PC-9 (cell line): ENCODE measurements around the gene FAM170A. TPM values are rescaled to one million over a fixed set of nuclear protein-coding genes. Genes with fewer than 3 reads are reported as not detected.

ENCODE experiments used
- BruUV-seq: library from RNA; stranded (reverse); fragments of 400-500 nt; replicated peaks from 2 replicates; lab custom pipeline; 2021; lab: Mats Ljungman, UMichigan
- CTCF ChIA-PET: fragments of 300-600 bp; sonication (Branson Sonifier 250); formaldehyde crosslinking; loops from one replicate; lab custom pipeline; 2022; ENCODE audit warnings: antibody characterized with exemption; lab: Charles Lee
- POLR2A ChIA-PET: fragments of 300-600 bp; sonication (Branson Sonifier 250); formaldehyde crosslinking; loops from one replicate; lab custom pipeline; 2022; ENCODE audit warnings: antibody characterized with exemption; ENCODE audit not compliant: unreplicated experiment; lab: Charles Lee
- DNase-seq, 2 experiments: peaks; one replicate each; pipeline versions ENCODE4 v3.0.0 to v3.0.0-alpha.2; 2015 to 2022; ENCODE audit warnings: mixed read lengths in 1 of 2
- H2AFZ ChIP-seq: fragments of 200-600 bp; sonication (generic); 2 replicates; pipeline ENCODE4 v1.8.1; 2017; ENCODE audit warnings: antibody characterized with exemption
- H3F3A ChIP-seq: fragments of 200-600 bp; sonication (generic); 2 replicates; pipeline ENCODE4 v1.8.1; 2017; ENCODE audit warnings: antibody characterized with exemption, mild to moderate bottlenecking, low read depth; ENCODE audit not compliant: insufficient read depth
- H3K27ac ChIP-seq: fragments of 200-600 bp; sonication (generic); 2 replicates; pipeline ENCODE4 v1.6.1; 2016; ENCODE audit warnings: mixed run types
- H3K27me3 ChIP-seq: fragments of 200-600 bp; sonication (generic); 2 replicates; pipeline ENCODE4 v1.6.1; 2016; ENCODE audit warnings: low read depth, mixed run types; ENCODE audit not compliant: insufficient read depth
- H3K36me3 ChIP-seq: fragments of 200-600 bp; sonication (generic); 2 replicates; pipeline ENCODE4 v1.6.1; 2016; ENCODE audit warnings: low read depth, mixed run types
- H3K4me1 ChIP-seq: fragments of 200-600 bp; sonication (generic); replicated peaks from 2 replicates; pipeline ENCODE4 v1.6.1; 2016; ENCODE audit warnings: mixed run types; ENCODE audit not compliant: insufficient read depth
- H3K4me2 ChIP-seq: fragments of 200-600 bp; sonication (generic); 2 replicates; pipeline ENCODE4 v1.6.1; 2017; ENCODE audit warnings: mixed run types
- H3K4me3 ChIP-seq: fragments of 200-600 bp; sonication (generic); 2 replicates; pipeline ENCODE4 v1.6.1; 2016; ENCODE audit warnings: mixed run types
- H3K79me2 ChIP-seq: fragments of 200-600 bp; sonication (generic); 2 replicates; pipeline ENCODE4 v1.6.1; 2017; ENCODE audit warnings: low read depth, mixed run types
- H3K9me2 ChIP-seq: fragments of 200-600 bp; sonication (generic); 2 replicates; pipeline ENCODE4 v1.8.1; 2017; ENCODE audit warnings: mild to moderate bottlenecking; ENCODE audit not compliant: insufficient read depth
- H3K9me3 ChIP-seq: fragments of 200-600 bp; sonication (generic); 2 replicates; pipeline ENCODE4 v1.8.1; 2016; ENCODE audit warnings: low read depth; ENCODE audit not compliant: insufficient read depth
- H4K20me1 ChIP-seq: fragments of 200-600 bp; sonication (generic); 2 replicates; pipeline ENCODE4 v1.8.1; 2017; ENCODE audit not compliant: insufficient read depth
- EZH2 ChIP-seq: fragments of 200-600 bp; sonication (generic); IDR thresholded peaks from 2 replicates; pipeline ENCODE4 v1.8.0; 2017; ENCODE audit warnings: antibody characterized with exemption, low read depth
- intact Hi-C: fragments of 100-400 bp; cut with micrococcal nuclease; formaldehyde crosslinking; loops from one replicate; pipeline ENCODE4 v1.10.0; 2022; ENCODE audit not compliant: unreplicated experiment
- total RNA-seq: library from RNA; stranded (reverse); gene quantifications from 2 replicates; pipeline ENCODE4 v1.2.3, GENCODE V29; 2021
- TF ChIP-seq, protein P1 (sequence below): fragments of 200-600 bp; sonication (generic); conservative IDR thresholded peaks from 2 replicates; pipeline ENCODE4 v1.6.1; 2017; ENCODE audit warnings: mixed run types, antibody characterized with exemption, mild to moderate bottlenecking, moderate library complexity

Gene FAM170A
- total RNA-seq, 1 experiment from 2014 or later, result not detected

DNA sequence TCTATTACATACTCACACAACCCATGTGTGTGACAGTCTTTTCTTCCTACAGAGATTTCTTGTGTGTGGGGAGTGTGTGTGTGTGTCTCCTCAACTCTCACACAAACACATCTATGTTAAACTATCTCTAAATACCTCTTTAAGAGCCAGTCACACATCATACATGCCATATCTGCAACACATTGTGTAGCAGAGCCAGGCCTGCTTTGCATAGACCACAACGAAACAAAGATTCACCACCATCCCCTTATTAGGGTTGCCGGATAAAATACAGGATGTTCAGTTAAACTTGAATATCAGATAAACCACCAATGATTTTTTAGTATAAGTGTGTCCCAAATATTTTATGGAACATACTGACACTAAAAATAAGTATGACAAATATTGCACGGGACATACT is 2.3 kb downstream of the FAM170A start:
- ChIA-PET CTCF (no interaction called here), POLR2A (interaction anchor here (0.5 kb wide), 1 partner anchor 734 kb away, joined by 4 read pairs; no protein-coding TSS in a partner anchor)
- Histone ChIP-seq H3K27ac (no peak overlapping the region), H3K9me2 (no peaks in the 10 kb centered on the region), H3K27me3 (no peaks in the 10 kb centered on the region), H3K4me2 (no peak overlapping the region), H2AFZ (no peak overlapping the region), H3K9me3 (no peaks in the 10 kb centered on the region), H3K36me3 (no peaks in the 10 kb centered on the region), H3F3A (no peaks in the 10 kb centered on the region), H4K20me1 (no peaks in the 10 kb centered on the region), H3K79me2 (no peaks in the 10 kb centered on the region), H3K4me1 (no peaks in the 10 kb centered on the region), H3K4me3 (no peak overlapping the region)
- no peak for TF ChIP-seq EZH2
- TF ChIP-seq, protein P1, sequence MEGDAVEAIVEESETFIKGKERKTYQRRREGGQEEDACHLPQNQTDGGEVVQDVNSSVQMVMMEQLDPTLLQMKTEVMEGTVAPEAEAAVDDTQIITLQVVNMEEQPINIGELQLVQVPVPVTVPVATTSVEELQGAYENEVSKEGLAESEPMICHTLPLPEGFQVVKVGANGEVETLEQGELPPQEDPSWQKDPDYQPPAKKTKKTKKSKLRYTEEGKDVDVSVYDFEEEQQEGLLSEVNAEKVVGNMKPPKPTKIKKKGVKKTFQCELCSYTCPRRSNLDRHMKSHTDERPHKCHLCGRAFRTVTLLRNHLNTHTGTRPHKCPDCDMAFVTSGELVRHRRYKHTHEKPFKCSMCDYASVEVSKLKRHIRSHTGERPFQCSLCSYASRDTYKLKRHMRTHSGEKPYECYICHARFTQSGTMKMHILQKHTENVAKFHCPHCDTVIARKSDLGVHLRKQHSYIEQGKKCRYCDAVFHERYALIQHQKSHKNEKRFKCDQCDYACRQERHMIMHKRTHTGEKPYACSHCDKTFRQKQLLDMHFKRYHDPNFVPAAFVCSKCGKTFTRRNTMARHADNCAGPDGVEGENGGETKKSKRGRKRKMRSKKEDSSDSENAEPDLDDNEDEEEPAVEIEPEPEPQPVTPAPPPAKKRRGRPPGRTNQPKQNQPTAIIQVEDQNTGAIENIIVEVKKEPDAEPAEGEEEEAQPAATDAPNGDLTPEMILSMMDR, result no peak
- no TSS peak for BruUV-seq
- intact Hi-C loops, result no loop called here
- no peak for DNase-seq

DNA sequence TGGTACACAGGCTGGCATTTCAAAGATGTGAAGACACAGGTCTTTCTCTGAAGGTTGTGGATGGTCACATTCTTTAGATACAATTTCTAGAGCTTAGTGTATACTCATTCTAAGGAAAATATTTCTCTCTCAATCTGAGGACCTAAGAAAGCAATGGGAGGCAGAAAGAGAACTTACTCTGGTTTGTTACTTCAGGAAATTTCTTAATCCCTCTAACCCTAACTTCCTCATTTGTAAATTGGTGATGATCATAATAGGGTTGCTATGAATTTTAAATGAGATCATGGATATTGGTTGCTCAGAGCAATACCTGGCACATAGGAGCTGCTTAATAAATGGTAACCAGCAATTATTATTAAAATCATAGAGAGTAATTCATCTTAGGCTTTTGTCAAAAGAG is 22.1 kb downstream of the FAM170A start:
- no peak overlapping the region for H3K27ac ChIP-seq
- no peak overlapping the region for H3K4me2 ChIP-seq
- no peaks in the 10 kb centered on the region for H3K9me2 ChIP-seq
- TF ChIP-seq, protein P1, result no peak
- TF ChIP-seq EZH2, result no peak
- no peaks in the 10 kb centered on the region for H3K79me2 ChIP-seq
- DNase-seq, result no peak
- POLR2A ChIA-PET, result no interaction called here
- H2AFZ ChIP-seq, result no peak overlapping the region
- CTCF ChIA-PET, result no interaction called here
- no peaks in the 10 kb centered on the region for H4K20me1 ChIP-seq
- no peaks in the 10 kb centered on the region for H3K36me3 ChIP-seq
- no peaks in the 10 kb centered on the region for H3K9me3 ChIP-seq
- no peaks in the 10 kb centered on the region for H3K4me1 ChIP-seq
- H3K4me3 ChIP-seq, result no peak overlapping the region
- no peaks in the 10 kb centered on the region for H3F3A ChIP-seq
- no peaks in the 10 kb centered on the region for H3K27me3 ChIP-seq
- BruUV-seq, result no TSS peak
- intact Hi-C loops, result no loop called here

- Histone ChIP-seq H3K27ac (no peak overlapping the region), H3K4me1 (no peaks in the 10 kb centered on the region), H3K79me2 (no peaks in the 10 kb centered on the region), H3K9me3 (no peaks in the 10 kb centered on the region), H3K36me3 (no peaks in the 10 kb centered on the region), H3F3A (no peaks in the 10 kb centered on the region), H3K9me2 (no peaks in the 10 kb centered on the region), H3K4me2 (no peak overlapping the region), H4K20me1 (no peaks in the 10 kb centered on the region), H2AFZ (no peak overlapping the region), H3K27me3 (no peaks in the 10 kb centered on the region), H3K4me3 (no peak overlapping the region)
- ChIA-PET POLR2A (no interaction called here), CTCF (no interaction called here)
- BruUV-seq, result no TSS peak
- intact Hi-C loops, result no loop called here
- TF ChIP-seq, protein P1, result no peak
- TF ChIP-seq EZH2, result no peak
- DNase-seq, result no peak
Observed at GRCh38 chr5:119655061-119655460, 25.7 kb downstream of the FAM170A start.
